Endometrial microvascular endothelial cells (primary cell): Measurements from ENCODE around the gene BEND6. TPM values are rescaled to one million over a fixed set of nuclear protein-coding genes. Genes with fewer than 3 reads are reported as not detected.
"Not testable (repeated sequence)": the region's sequence is repeated elsewhere in the genome, so short reads cannot be mapped to it uniquely, and the experiment has no call there.

Experiments
- in situ Hi-C: cut with HindIII; loops from 2 replicates; pipeline ENCODE4 v1.10.0; 2017; ENCODE audit warnings: low sequenced_read_pairs, low pct_unique_long_range_greater_than_20kb; ENCODE audit errors: inconsistent ontology term
- total RNA-seq: library from RNA; depleted of rRNA; stranded (reverse); fragments of >200 nt; gene quantifications from one replicate; pipeline ENCODE4 v1.2.3, GENCODE V29; 2015; ENCODE audit errors: inconsistent ontology term

BEND6 gene
- total RNA-seq, 1 donor from 2014 or later, result 0.65 TPM

DNA sequence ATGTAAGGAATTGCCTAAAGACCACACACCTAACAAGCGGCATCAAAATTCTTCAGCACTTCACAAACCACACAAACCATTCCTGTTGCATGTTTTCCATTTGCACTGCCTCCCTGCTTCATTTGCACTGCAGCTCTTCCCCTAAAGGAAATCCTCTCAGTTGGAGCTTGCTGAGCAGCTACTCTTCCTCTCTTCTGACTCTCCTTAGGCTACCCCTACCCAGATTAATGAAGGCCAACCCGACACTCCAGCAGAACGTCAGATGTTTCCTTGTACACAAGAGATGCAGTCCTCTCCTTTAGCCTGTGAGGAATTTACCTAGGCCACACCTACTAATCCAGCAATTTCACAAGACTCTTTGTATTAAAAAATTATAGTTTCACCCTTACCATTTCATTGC is 8.1 kb downstream of the BEND6 start:
- in situ Hi-C loops, result no loop called here

DNA sequence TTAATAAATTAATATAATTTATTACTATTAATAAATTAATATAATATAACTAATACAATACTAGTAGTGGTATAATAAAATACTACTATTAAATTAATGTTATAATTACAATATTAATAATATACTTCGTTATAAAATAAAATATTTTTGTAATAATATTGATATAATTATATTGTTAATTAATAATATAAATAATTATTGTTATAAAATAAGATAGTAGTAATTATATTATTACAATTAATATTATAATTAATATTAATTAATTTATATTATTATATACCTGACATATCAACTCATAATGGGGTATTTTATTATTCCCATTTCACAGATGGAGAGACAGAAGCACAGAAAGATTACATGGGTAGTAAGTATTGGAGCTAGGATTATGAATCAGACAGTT is 8.9 kb downstream of the BEND6 start:
- in situ Hi-C loops, result no loop called here

DNA sequence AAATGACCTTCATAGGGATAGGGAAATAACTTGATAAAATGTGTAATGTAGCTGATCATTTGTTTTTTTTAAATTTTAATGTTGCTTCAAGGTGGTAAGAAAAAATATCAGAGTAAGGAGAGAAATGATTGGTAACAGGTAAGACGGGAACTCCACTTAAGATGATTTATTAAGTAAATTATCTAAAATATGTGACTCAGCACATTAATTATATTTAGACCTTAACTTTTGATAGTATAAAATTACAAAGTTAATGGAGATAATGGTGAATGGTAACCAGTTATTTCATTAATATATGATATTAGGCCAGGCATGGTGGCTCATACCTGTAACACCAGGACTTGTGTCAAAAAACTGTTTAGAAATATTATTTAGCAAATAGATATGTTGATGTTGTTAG is 10.2 kb downstream of the BEND6 start:
- in situ Hi-C loops, result no loop called here

DNA sequence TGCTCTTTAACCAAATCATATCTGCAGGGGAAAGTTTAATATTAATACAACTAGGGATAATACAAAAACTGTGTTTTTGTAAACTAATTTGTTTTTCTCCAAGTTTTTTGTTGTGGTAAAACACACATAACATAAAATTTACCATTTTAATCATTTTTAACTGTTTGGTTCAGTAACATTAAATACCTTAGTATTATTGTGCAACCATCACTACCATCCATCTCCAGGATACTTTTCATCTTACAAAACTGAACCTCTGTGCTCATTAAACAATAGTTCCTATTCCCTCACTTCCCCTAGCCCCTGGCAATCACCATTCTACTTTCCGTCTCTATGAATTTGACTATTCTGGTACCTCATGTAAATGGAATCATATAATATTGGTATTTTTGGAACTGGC is 15.9 kb downstream of the BEND6 start:
- in situ Hi-C loops, result no loop called here

DNA sequence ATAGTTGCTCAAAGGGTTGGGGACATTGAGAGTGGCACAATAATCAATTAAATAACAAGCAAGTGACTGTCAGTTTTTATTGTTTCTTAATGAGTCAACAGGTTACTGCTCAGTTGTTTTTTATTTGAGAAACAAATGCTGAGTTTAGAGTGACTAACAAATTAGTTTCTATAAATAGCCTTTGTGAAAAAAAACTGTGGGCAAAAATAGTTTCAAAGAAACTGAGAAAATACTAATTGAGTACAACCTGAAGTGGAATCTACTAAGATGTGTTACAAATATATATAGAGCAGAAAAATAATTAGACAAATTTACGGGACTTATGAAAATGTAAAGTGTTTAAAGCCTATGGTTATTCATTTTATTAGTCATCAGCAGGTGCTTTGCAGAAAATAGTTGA is 22.3 kb downstream of the BEND6 start:
- in situ Hi-C loops, result no loop called here

DNA sequence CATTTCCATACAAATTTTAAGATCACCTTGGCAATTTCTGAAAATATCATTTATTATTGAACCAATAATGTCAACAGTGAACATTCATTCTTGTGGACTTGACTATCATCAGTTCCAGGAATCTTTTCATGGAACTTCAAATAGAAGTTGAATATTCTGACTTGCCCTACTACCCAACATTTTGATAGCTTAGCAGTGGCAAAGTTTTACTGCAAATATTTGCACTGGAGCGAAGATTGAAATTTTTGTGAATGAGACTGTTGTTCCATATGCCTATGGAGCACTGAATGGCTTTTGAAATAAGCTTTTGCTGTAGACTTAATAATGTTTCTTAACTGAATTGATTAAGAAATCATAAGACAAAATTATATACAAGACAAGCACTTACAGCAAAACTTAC is 23.6 kb downstream of the BEND6 start:
- in situ Hi-C loops, result no loop called here

GRCh38 chr6:56984361-56984760 is 29.5 kb downstream of the BEND6 start:
- in situ Hi-C loops, result no loop called here

GRCh38 chr6:56984884-56985283 is 30.0 kb downstream of the BEND6 start:
- in situ Hi-C loops, result no loop called here

GRCh38 chr6:56986611-56987010 is 31.7 kb downstream of the BEND6 start:
- in situ Hi-C loops, result no loop called here

DNA sequence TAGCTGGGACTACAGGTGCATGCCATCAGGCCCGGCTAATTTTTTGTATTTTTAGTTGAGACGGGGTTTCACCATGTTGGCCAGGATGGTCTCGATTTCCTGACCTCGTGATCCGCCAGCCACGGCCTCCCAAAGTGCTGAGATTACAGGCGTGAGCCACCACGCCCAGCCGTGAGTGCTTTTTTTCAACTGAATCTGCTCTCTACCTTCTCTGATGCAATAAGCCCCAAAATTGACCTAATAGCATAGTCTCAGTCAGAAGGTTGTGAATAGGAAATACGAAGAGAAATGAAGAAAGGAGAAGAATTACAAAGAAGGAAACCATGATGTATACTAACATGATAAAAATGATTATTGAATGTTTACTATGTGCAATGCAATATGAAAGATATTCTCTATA is 33.2 kb downstream of the BEND6 start:
- in situ Hi-C loops, result no loop called here

DNA sequence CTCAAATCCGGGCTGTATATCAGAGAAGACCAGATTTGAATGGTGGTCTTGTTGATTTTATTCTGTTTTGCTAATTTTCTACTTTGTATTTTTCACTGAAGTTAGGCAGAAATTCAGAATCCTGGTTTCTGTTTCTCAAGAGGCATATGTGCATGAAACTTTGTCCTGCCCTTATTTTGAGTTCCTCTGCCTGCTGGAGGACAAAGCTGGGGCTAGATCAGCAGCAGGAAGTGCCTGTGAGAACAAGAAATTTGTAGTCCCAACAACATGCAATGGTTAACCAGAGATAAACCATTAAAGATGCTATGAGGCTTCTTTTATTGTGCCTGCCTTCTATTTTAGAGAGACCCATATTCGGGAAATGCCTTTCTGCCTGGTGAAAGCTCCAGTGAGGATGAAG is 37.1 kb downstream of the BEND6 start:
- in situ Hi-C loops, result no loop called here

DNA sequence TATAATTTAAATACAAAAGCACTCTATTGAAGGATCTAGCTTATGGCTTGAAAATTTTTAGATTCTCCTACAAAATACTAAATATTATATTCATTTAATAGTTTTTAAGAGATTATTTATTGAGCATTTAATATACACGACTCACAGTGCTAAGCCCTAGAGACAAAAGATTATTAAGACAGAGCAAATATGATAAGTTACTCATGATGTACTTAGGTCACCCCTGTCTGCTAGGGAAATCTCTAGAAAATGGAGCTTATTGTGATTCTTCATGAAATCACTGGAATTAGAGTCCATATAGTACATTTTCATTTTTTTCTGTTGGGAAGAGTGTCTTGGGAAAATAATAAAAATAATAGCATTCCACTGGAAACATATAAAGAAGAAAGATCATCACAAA is 37.8 kb downstream of the BEND6 start:
- in situ Hi-C loops, result no loop called here

- in situ Hi-C loops, result no loop called here
These were observed 40.5 kb downstream of the BEND6 start for GRCh38 chr6:56995347-56995902.

- in situ Hi-C loops, result no loop called here
These were observed 41.5 kb downstream of the BEND6 start for GRCh38 chr6:56996401-56996800.

DNA sequence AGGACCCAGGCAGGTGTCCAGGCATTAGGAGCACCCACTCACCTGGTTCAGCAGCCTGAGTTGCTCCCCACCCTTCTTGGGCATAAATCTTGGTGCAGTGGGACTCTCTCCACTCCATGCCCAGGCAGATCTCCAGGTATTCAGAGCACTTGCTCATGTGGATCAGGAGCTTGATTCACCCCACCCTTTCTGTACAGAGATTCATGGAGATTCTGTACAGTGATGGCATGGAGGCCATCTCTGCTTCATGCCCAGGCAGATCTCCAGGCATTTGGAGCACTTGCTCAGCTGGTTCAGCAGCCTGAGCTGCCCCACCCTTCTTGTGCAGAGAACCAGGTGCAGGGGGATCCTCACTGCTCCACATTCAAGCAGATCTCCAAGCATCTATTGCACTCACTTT is 44.1 kb downstream of the BEND6 start:
- in situ Hi-C loops, result no loop called here

GRCh38 chr6:56999748-57000147 is 44.8 kb downstream of the BEND6 start:
- in situ Hi-C loops, result not testable (repeated sequence)

DNA sequence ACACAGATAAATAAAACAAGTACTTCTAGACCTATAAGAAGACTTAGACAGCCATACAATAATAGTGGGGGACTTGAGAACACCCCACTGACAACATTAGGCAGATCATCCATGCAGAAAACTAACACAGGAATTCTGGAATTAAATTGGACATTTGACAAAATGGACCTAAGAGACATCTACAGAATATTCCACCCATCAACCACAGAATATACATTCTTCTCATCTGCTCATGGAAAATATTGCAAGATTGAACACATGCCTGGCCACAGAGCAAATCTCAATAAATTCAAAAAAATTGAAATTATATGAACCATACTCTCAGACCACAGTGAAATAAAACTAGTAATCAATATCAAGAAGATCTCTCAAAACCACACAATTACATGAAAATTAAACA is 47.3 kb downstream of the BEND6 start:
- in situ Hi-C loops, result no loop called here

DNA sequence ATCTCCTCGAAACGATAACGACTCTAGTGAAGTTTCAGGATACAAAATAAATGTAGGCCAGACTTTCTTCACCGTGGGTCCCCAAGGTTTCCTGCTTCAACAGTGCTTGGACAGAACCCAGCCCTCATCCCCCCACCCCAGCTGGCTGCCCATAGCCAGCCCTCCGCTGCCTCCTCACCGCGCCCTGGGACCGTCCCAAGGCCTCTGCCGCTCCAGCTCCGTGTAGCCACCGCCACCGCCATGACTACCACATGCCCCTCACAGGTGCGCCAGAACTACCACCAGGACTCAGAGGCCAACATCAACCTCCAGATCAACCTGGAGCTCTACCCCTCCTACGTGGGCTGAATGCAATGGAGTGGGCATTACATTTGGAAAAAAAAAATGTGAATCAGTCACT is 49.4 kb downstream of the BEND6 start:
- in situ Hi-C loops, result no loop called here

DNA sequence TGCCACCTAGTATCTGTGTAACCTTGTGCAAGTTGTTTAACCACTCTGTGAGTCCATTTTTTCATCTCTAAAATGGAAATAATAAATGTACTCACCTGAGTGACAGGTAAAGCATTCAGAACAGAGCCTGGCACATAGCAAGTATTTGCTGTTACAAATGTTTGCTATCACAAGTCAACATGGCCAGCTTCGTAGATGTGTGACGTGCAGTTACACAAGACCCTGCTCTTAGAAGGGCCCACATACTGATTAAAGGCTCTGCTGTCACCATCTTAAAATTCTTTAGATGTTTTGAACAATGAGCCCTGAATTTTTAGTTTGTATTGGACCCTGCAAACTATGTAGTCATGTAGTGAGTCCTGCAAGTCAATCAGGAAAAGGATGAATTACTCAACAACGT is 51.2 kb downstream of the BEND6 start:
- in situ Hi-C loops, result no loop called here

DNA sequence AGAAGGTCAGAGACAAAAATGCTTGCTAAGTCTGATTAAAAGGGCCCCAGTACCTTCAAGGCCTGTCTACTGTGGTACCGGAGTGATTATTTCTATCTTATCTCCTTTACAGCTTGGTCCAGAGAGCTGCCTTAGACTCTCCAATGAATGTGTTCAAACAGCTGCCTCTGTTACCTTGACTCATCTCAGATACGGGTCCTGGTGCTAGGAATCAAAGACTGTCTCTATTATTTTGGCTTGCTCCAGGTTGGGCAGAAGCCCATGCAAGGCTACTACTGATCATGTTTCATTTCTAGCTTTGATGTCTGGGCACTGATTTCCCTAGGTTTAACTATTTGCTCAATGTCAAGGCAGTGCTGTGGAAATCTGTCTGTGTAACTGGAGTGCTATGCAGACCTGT is 53.2 kb downstream of the BEND6 start:
- in situ Hi-C loops, result not testable (repeated sequence)

- in situ Hi-C loops, result no loop called here
These were observed 58.6 kb downstream of the BEND6 start for GRCh38 chr6:57013521-57013926.

DNA sequence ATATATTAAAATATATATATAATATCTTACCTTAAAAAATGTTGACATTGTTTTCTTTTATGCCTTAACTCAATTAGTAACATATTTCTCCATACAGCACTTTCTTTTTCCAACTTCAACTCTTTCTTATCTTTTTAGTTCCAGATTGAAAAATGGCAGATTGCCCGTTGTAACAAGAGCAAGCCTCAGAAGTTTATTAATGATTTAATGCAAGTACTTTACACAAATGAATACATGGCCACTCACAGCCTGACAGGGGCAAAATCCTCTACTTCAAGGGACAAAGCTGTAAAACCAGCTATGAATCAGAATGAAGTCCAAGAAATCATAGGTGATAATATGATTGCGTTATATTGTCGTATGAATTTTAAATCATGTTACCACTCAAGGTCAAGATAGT is 62.2 kb downstream of the BEND6 start:
- in situ Hi-C loops, result no loop called here
